Neutrophil (primary cell): ENCODE results near the gene NCAM2.

ENCODE experiments used
- H3K27ac ChIP-seq: fragments of 200-600 bp; sonication (generic); 2 replicates; pipeline ENCODE4 v1.5.1; 2016; ENCODE audit warnings: mild to moderate bottlenecking, moderate library complexity
- H3K27me3 ChIP-seq: fragments of 200-600 bp; sonication (generic); 2 replicates; pipeline ENCODE4 v1.6.0; 2016; ENCODE audit warnings: mild to moderate bottlenecking
- H3K36me3 ChIP-seq: fragments of 200-600 bp; sonication (generic); 2 replicates; pipeline ENCODE4 v1.5.1; 2017
- H3K4me1 ChIP-seq, 2 experiments: fragments of 200-600 bp in 1 of 2; sonication (generic) in 1 of 2; 1 replicate in 1 of 2; 2 replicates in 1 of 2; pipeline versions ENCODE4 v1.5.1 to v1.6.1; 2013 to 2016; ENCODE audit warnings: low read depth in 1 of 2, low read length in 1 of 2, mild to moderate bottlenecking in 1 of 2, moderate library complexity in 1 of 2; ENCODE audit not compliant: control insufficient read depth in 1 of 2, insufficient read depth in 1 of 2
- H3K4me3 ChIP-seq, 2 experiments: fragments of 200-600 bp in 1 of 2; sonication (generic) in 1 of 2; 1 replicate in 1 of 2; 2 replicates in 1 of 2; pipeline ENCODE4 v1.5.1; 2013 to 2016; ENCODE audit warnings: low read depth in 1 of 2, low read length in 1 of 2, mild to moderate bottlenecking in 1 of 2, moderate library complexity in 1 of 2
- H3K9me3 ChIP-seq: fragments of 200-600 bp; sonication (generic); 2 replicates; pipeline ENCODE4 v1.5.1; 2016
- CTCF ChIP-seq: fragments of 200-600 bp; sonication (generic); IDR thresholded peaks from 2 replicates; pipeline ENCODE4 v1.5.1; 2016; ENCODE audit warnings: antibody characterized with exemption

The NCAM2 gene

GRCh38 chr21:21383126-21383525 lies 384.9 kb downstream of the NCAM2 start:
- Histone ChIP-seq H3K9me3 (no peaks in the 10 kb centered on the region), H3K4me1 (no peaks in the 10 kb centered on the region), H3K36me3 (no peaks in the 10 kb centered on the region), H3K4me3 (no peak overlapping the region), H3K27ac (no peak overlapping the region), H3K27me3 (no peaks in the 10 kb centered on the region)
- TF ChIP-seq CTCF: no peak

- TF ChIP-seq CTCF: no peak
- no peaks in the 10 kb centered on the region for H3K36me3 ChIP-seq
- no peak overlapping the region for H3K4me3 ChIP-seq
- H3K27ac ChIP-seq: no peak overlapping the region
- H3K4me1 ChIP-seq: no peaks in the 10 kb centered on the region
- no peaks in the 10 kb centered on the region for H3K27me3 ChIP-seq
- no peaks in the 10 kb centered on the region for H3K9me3 ChIP-seq
These were observed 386.8 kb downstream of the NCAM2 start for GRCh38 chr21:21384977-21385376.

- Histone ChIP-seq H3K9me3 (no peaks in the 10 kb centered on the region), H3K4me3 (no peak overlapping the region), H3K27me3 (no peaks in the 10 kb centered on the region), H3K27ac (no peak overlapping the region), H3K36me3 (no peaks in the 10 kb centered on the region), H3K4me1 (no peaks in the 10 kb centered on the region)
- no peak for TF ChIP-seq CTCF
These were observed 387.2 kb downstream of the NCAM2 start for GRCh38 chr21:21385404-21385803.

- no peak for TF ChIP-seq CTCF
- Histone ChIP-seq H3K36me3 (no peaks in the 10 kb centered on the region), H3K9me3 (no peaks in the 10 kb centered on the region), H3K27ac (no peak overlapping the region), H3K4me1 (no peaks in the 10 kb centered on the region), H3K4me3 (no peak overlapping the region), H3K27me3 (no peaks in the 10 kb centered on the region)
These were observed 389.7 kb downstream of the NCAM2 start for GRCh38 chr21:21387916-21388315.

GRCh38 chr21:21394064-21394463 lies 395.9 kb downstream of the NCAM2 start:
- Histone ChIP-seq H3K27ac (no peak overlapping the region), H3K4me1 (no peaks in the 10 kb centered on the region), H3K36me3 (no peaks in the 10 kb centered on the region), H3K4me3 (no peak overlapping the region), H3K27me3 (no peaks in the 10 kb centered on the region), H3K9me3 (peaks cover 7% of the 10 kb centered on the region)
- no peak for TF ChIP-seq CTCF

- H3K4me3 ChIP-seq: no peak overlapping the region
These were observed 398.2 kb downstream of the NCAM2 start for GRCh38 chr21:21396424-21396823.

More at GRCh38 chr21:21396424-21396823, 398.2 kb downstream of the NCAM2 start:
- no peaks in the 10 kb centered on the region for H3K36me3 ChIP-seq
- H3K4me1 ChIP-seq: no peaks in the 10 kb centered on the region
- peaks cover 7% of the 10 kb centered on the region for H3K9me3 ChIP-seq
- TF ChIP-seq CTCF: no peak
- H3K27me3 ChIP-seq: no peaks in the 10 kb centered on the region
- H3K27ac ChIP-seq: no peak overlapping the region
